Astrocyte of the spinal cord (primary cell): ENCODE data around the gene PTK6.

ENCODE experiments used
- DNase-seq: peaks from one replicate; pipeline ENCODE4 v3.0.0; 2011; ENCODE audit warnings: low read depth, low spot score
- H3K4me3 ChIP-seq: 2 replicates; pipeline ENCODE4 v1.5.1; 2011; ENCODE audit warnings: low read depth, mild to moderate bottlenecking, low read length, moderate library complexity
- in situ Hi-C: cut with HindIII; loops from 2 replicates; pipeline ENCODE4 v1.10.0; 2017; ENCODE audit warnings: low sequenced_read_pairs
- TF ChIP-seq, protein P1 (sequence below): IDR thresholded peaks from 2 replicates; pipeline ENCODE4 v1.5.1; 2012; ENCODE audit warnings: low read depth, mild to moderate bottlenecking, low read length, inconsistent platforms

Gene PTK6

DNA sequence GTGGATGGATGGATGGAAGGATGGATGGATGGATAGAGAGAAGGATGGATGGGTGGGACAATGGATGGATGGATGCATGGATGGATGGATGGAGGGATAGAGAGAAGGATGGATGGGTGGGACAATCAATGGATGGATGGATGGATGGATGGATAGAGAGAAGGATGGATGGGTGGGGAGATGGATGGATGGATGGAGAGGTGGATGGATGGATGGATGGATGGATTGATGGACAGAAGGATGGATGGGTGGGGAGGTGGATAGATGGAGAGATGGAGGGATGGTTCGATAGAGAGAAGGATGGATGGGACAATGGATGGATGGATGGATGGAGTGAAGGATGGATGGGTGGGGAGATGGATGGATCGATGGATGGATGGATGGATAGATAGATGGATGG, 44.7 kb downstream of the PTK6 start:
- DNase-seq = no peak
- H3K4me3 ChIP-seq = no peak overlapping the region
- in situ Hi-C loops = no loop called here
- TF ChIP-seq, protein P1, sequence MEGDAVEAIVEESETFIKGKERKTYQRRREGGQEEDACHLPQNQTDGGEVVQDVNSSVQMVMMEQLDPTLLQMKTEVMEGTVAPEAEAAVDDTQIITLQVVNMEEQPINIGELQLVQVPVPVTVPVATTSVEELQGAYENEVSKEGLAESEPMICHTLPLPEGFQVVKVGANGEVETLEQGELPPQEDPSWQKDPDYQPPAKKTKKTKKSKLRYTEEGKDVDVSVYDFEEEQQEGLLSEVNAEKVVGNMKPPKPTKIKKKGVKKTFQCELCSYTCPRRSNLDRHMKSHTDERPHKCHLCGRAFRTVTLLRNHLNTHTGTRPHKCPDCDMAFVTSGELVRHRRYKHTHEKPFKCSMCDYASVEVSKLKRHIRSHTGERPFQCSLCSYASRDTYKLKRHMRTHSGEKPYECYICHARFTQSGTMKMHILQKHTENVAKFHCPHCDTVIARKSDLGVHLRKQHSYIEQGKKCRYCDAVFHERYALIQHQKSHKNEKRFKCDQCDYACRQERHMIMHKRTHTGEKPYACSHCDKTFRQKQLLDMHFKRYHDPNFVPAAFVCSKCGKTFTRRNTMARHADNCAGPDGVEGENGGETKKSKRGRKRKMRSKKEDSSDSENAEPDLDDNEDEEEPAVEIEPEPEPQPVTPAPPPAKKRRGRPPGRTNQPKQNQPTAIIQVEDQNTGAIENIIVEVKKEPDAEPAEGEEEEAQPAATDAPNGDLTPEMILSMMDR = no peak

DNA sequence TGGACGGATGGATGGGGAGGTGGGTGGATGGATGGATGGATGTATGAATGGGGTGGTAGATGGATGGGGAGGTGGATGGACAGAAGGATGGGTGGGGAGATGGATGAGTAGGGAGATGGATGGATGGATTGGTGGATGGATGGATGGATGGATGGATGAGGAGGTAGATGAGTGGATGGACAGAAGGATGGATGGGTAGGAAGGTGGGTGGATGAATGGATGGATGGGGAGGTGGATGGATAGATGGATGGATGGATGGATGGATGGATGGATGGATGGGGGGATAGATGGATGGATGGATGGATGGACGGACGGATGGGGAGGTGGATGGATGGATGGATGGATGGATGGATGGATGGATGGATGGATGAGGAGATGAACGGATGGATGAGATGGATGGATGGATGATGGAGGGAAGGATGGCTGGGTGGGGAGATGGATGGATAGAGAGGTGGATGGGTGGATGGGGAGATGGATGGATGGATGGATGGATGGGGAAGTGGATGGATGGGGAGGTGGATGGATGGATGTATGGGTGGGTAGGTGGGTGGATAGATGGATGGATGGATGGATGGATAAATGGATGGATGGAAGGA, 45.4 kb downstream of the PTK6 start:
- DNase-seq = no peak
- TF ChIP-seq, protein P1 = no peak
- in situ Hi-C loops = no loop called here
- no peak overlapping the region for H3K4me3 ChIP-seq

DNA sequence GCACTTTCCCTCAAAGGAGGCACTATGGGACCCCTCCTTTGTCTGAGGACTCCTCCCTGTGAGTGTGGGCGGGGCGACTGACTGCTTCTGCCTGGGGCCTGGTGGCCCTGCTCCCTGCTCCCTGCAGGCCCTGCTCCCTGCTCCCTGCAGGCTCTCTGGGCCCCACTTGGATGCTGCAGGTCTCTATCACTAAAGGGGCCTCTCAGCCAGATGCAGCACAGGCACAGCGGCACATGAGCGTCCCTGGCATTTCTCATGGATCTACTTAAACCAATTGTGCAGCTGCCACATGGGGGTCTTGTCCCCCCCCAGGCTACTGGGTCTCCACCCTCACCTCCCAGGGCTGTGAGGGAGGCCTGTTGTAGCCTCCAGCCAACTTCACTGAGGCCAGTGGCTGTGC, 46.1 kb downstream of the PTK6 start:
- in situ Hi-C loops = no loop called here
- TF ChIP-seq, protein P1 = no peak
- no peak for DNase-seq

DNA sequence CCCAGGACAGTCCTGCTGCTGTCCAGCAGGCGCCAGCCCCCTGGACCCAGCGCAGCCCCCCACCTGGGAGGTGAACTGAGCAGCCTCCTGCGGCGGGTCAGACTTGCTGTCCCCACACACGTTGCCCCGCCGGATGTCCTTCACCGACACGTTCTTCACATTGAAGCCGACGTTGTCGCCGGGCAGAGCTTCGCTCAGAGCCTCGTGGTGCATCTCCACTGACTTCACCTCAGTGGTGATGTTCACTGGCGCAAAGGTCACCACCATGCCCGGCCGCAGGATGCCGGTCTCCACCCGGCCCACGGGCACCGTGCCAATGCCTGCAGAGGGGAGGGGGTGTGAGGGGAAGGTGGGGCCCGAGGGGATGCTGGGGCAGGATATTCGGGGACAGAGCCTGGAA, 46.8 kb downstream of the PTK6 start:
- in situ Hi-C loops = no loop called here
- no peak for DNase-seq
- TF ChIP-seq, protein P1 = no peak
- H3K4me3 ChIP-seq = no peak overlapping the region

More for the DNA sequence above, 46.1 kb downstream of the PTK6 start:
- H3K4me3 ChIP-seq = no peak overlapping the region

DNA sequence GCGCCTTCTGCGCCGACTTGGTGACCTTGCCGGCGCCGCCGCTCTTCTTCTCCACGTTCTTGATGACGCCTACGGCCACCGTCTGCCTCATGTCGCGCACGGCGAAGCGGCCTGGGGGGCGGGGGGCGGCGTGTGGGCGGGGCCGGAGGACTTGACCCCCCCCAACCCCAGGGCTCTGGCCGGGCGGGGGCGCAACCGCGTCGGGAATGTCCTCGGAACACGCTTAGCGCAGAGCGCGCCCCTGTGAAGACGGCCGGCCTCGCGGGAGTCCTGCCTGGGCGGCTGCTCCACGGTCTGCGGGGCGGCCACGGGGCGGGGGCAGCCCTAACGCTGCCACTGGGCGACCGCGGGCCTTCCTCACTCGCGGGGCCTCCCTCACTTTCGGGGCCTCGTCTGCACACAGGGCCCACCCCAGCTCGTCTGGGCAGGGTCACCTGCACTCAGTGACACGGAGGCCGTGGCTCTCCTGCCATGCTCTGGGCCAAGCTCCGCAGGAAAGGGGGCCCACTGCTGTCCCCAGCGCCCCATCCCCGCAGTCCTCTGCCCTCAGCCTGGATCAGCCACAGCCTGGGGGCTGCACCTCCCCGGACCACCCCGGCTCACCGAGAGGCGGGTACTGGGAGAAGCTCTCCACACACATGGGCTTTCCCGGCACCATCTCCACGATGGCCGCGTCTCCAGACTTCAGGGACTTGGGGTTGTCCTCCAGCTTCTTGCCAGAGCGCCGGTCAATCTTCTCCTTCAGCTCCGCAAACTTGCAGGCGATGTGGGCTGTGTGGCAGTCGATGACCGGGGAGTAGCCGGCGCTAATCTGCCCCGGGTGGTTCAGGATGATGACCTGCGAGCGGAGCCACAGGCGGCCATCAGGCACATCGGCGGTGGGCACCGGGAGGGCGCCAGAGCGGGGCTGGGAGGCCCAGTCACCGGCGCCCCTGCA, 48.6 kb downstream of the PTK6 start:
- no peak overlapping the region for H3K4me3 ChIP-seq
- no peak for DNase-seq
- TF ChIP-seq, protein P1 = no peak
- in situ Hi-C loops = no loop called here

DNA sequence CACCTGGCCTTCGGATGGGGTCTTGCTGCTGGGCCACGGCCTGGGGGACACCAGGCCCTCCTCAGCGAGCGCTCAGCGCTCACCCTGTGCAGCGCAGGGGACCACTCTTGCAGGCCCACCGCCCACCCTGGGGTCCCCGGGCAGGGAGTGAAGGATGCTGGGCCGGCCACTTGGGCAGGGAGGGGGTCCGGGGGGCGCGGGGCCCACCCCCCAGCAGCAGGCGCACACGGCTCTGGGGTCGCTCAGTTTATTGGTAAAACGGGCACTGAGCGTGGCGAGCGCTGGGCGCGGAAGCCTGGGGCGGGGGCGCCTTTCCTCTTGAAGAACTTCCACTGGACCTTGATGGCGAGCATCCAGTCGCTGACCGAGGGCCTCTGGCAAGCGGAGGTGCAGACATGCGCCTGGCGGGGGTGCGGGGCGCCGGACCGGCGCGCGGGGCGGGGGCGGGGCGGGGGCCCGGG, 49.4 kb downstream of the PTK6 start:
- in situ Hi-C loops = no loop called here
- DNase-seq = no peak
- H3K4me3 ChIP-seq = no peak overlapping the region
- TF ChIP-seq, protein P1 = no peak
